BJ (cell line): ENCODE measurements around the gene R3HDM2. TPM values are rescaled to one million over a fixed set of nuclear protein-coding genes. Genes with fewer than 3 reads are reported as not detected.

Experiments
- CTCF ChIA-PET: fragments of 350-600 bp; formaldehyde crosslinking; extraction: SDS; loops from one replicate; lab custom pipeline; 2021; ENCODE audit warnings: antibody characterized with exemption, inconsistent platforms; lab: Yijun Ruan, JAX
- POLR2A ChIA-PET: fragments of 300-600 bp; sonication (Branson Sonifier 250); formaldehyde crosslinking; extraction: SDS; loops from one replicate; lab custom pipeline; 2021; ENCODE audit warnings: antibody characterized with exemption; lab: Charles Lee
- DNase-seq: peaks from one replicate; pipeline ENCODE4 v3.0.0-alpha.2; 2011; ENCODE audit warnings: low read depth
- H3K27me3 ChIP-seq: 2 replicates; pipeline ENCODE4 v1.6.0; 2011; ENCODE audit warnings: low read length; ENCODE audit not compliant: control insufficient read depth, insufficient read depth
- H3K36me3 ChIP-seq: 2 replicates; pipeline ENCODE4 v1.5.1; 2011; ENCODE audit warnings: low read length; ENCODE audit not compliant: control insufficient read depth, insufficient read depth
- H3K4me3 ChIP-seq: 2 replicates; pipeline ENCODE4 v1.5.1; 2011; ENCODE audit warnings: low read depth, mild to moderate bottlenecking, control low read depth, low read length
- polyA plus RNA-seq: library from polyadenylated mRNA; depleted of rRNA; stranded (reverse); fragments of >200 nt; gene quantifications from 2 replicates; pipeline ENCODE4 v1.2.3, GENCODE V29; 2011
- TF ChIP-seq, protein P1 (sequence below): IDR thresholded peaks from 2 replicates; pipeline ENCODE4 v1.5.1; 2011; ENCODE audit warnings: low read depth, mild to moderate bottlenecking, control low read depth, inconsistent platforms, low read length, moderate library complexity; ENCODE audit not compliant: insufficient read depth

R3HDM2 gene
- polyA plus RNA-seq, 1 experiment: 27.4 TPM

- no peak overlapping the region for H3K4me3 ChIP-seq
- H3K27me3 ChIP-seq: peaks cover 15% of the 10 kb centered on the region
- TF ChIP-seq, protein P1, sequence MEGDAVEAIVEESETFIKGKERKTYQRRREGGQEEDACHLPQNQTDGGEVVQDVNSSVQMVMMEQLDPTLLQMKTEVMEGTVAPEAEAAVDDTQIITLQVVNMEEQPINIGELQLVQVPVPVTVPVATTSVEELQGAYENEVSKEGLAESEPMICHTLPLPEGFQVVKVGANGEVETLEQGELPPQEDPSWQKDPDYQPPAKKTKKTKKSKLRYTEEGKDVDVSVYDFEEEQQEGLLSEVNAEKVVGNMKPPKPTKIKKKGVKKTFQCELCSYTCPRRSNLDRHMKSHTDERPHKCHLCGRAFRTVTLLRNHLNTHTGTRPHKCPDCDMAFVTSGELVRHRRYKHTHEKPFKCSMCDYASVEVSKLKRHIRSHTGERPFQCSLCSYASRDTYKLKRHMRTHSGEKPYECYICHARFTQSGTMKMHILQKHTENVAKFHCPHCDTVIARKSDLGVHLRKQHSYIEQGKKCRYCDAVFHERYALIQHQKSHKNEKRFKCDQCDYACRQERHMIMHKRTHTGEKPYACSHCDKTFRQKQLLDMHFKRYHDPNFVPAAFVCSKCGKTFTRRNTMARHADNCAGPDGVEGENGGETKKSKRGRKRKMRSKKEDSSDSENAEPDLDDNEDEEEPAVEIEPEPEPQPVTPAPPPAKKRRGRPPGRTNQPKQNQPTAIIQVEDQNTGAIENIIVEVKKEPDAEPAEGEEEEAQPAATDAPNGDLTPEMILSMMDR: no peak
- DNase-seq: no peak
- POLR2A ChIA-PET: interaction anchor here (0.5 kb wide), 1 partner anchor 93 kb away, joined by 4 read pairs; the partner anchor contains the start of gene LRP1
- no peaks in the 10 kb centered on the region for H3K36me3 ChIP-seq
- CTCF ChIA-PET: no interaction called here
Observed at GRCh38 chr12:57221169-57221917, 209.5 kb downstream of the R3HDM2 start.

- H3K27me3 ChIP-seq: peaks cover 15% of the 10 kb centered on the region
Observed at GRCh38 chr12:57220770-57221168, 210.1 kb downstream of the R3HDM2 start.

DNA sequence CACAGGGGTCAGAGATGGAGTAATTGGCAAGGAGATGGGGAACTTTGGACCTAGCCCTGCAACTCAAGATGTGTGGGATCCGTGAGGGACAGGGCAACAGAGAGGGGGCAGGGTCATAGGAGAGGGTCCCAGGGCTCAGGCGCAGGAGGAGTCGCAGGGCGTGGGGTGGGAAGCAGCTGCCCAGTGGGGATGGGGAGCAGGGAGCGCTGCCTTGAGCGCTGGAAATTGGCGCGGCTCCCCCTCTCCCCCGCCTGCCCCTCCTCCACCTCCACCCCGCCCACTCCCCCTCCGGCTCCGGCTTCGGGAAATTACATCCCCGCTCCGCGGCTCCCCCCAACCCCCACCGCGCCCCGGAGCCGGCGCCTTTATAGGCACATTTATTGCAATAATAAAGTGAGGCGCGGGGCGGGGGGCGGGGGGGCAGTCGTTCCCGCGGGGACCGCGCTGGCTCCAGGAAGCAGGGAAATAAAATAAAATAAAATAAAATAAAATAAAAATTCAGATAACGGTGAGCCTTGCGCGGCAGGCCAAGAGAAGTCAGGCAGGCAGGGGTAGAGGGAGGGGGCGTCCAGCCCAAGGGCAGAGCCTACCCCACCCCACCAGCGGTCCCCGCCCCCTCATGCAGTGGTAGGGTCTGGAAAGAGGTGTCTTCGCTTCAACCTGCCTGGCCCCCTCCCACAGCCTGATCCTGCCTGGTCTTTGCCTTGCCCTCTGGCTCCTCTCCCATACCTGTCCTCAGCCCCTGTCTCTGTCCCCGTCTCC lies 210.7 kb downstream of the R3HDM2 start:
- Histone ChIP-seq H3K27me3 (peaks cover 15% of the 10 kb centered on the region), H3K36me3 (no peaks in the 10 kb centered on the region), H3K4me3 (no peak overlapping the region)
- CTCF ChIA-PET: interaction anchor here (4.1 to 14.9 kb wide), 2 partner anchors 10 to 22 kb away, joined by 20 to 334 read pairs; partner anchors contain the start of gene SHMT2
- TF ChIP-seq, protein P1: no peak
- DNase-seq: no peak
- POLR2A ChIA-PET: no interaction called here

More at GRCh38 chr12:57220770-57221168, 210.1 kb downstream of the R3HDM2 start:
- H3K36me3 ChIP-seq: no peaks in the 10 kb centered on the region
- H3K4me3 ChIP-seq: no peak overlapping the region
- ChIA-PET CTCF (no interaction called here), POLR2A (no interaction called here)
- DNase-seq: no peak
- TF ChIP-seq, protein P1: no peak

DNA sequence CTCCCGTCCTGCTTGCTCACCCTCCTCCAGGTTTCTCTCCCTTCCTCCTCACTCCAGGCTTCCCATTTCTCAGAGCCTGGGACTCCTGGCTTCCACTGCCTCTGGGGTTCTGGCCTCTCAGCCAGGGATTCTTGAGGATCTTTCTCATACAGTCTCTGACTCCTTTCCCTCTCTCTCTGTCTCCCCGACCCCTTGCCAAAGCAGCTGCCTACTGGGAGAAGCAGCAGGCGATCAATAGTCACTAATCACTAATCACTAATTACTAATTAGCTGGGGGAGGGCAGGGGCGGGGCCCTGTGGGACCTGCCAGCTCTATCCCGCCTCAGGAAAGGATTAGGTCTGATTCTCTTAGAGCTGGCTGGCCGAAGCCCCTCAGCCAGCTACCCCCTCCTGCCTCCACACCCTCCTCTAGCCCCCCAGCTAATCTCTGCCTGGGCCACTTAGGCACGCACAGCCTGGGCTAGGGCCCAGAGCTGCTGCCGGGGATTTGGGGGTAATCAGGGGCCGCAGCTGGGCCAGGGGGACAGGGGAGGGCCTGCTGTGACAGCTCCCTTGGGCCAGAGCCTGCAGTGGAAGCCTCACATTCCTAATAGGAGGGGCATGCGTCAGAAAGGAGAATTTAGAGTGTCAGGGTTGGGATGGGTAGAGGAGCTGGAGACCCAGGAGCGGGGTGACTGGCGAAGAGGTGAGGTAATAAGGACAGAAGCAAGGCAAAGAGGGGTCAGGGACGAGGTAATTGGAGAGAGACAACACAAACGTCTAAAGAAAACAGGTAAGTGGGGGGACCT lies 211.4 kb downstream of the R3HDM2 start:
- CTCF ChIA-PET: interaction anchor here (0.7 to 14.9 kb wide), 3 partner anchors 11 to 214 kb away, joined by 3 to 334 read pairs (median 20); partner anchors contain the start of gene SHMT2
- Histone ChIP-seq H3K27me3 (peaks cover 15% of the 10 kb centered on the region), H3K36me3 (no peaks in the 10 kb centered on the region), H3K4me3 (no peak overlapping the region)
- DNase-seq: no peak
- POLR2A ChIA-PET: no interaction called here
- TF ChIP-seq, protein P1: no peak
